ENCODE data around the gene ADRA2B.

GRCh38 chr2:96092573-96092877, 23.8 kb downstream of the ADRA2B start:
- no peak for TF ChIP-seq POLR2A (IDR thresholded peaks at IDR 0.05)
- TF ChIP-seq CTCF (IDR thresholded peaks at IDR 0.05): no peak
